ENCODE results near the gene SIPA1L3. TPM values are rescaled to one million over a fixed set of nuclear protein-coding genes. Genes with fewer than 3 reads are reported as not detected.

The SIPA1L3 gene
- total and polyA plus RNA-seq, 9 of the 15 experiments (the other 6 are each of a cell fraction or from before 2014, with no cell fraction given), result 0.01 to 6.1 (median 2.5) TPM

- no peak for TF ChIP-seq CREBBP (IDR thresholded peaks at IDR 0.05; ENCODE audit: low read depth, low read length)
These were observed 177.2 kb downstream of the SIPA1L3 start (continued) for GRCh38 chr19:38084196-38084595.

GRCh38 chr19:38089440-38089839, 182.4 kb downstream of the SIPA1L3 start:
- H3K4me3 ChIP-seq, result no peak overlapping the region
- POLR2A ChIA-PET, result interaction anchor here (0.7 to 1.2 kb wide), 2 partner anchors 10 to 14 kb away, joined by 3 to 5 read pairs; no protein-coding TSS in a partner anchor
- H3K79me2 ChIP-seq (ENCODE audit: control insufficient read depth, insufficient read depth, low read length), result no peaks in the 10 kb centered on the region
- no peaks in the 10 kb centered on the region for H3K9me3 ChIP-seq (replicated peaks; ENCODE audit: control insufficient read depth, insufficient read depth, low read depth, low read length)
- CTCF ChIA-PET (ENCODE audit: low intra/inter-chr PET ratio), result no interaction called here
- no peaks in the 10 kb centered on the region for H4K20me1 ChIP-seq (replicated peaks; ENCODE audit: control insufficient read depth, insufficient read depth, low read length)
- no peak overlapping the region for H2AFZ ChIP-seq (ENCODE audit: low read depth, low read length)
- H3K9ac ChIP-seq (ENCODE audit: insufficient read depth in 1 of 2, low read depth in 2 of 2, low read length in 2 of 2), result no peak overlapping the region
- no peak overlapping the region for H3K4me2 ChIP-seq (ENCODE audit: insufficient read depth, low read length)
- WGBS (ENCODE audit: insufficient coverage, low coverage, missing lambda C conversion rate), result 89% methylated on average over 1 of the region's 1 CpG
- in situ Hi-C loops (cut with MboI), result no loop called here
- H3K27me3 ChIP-seq (ENCODE audit: control insufficient read depth in 2 of 2, insufficient read depth in 2 of 2, low read length in 2 of 2), result no peaks in the 10 kb centered on the region
- peaks cover 0 to 6% of the 10 kb centered on the region in 2 experiments; a peak in 2 of 5 replicates for H3K4me1 ChIP-seq (replicated peaks in 1 of 2; ENCODE audit: control insufficient read depth in 2 of 2, insufficient read depth in 2 of 2, low read length in 2 of 2)
- FAIRE-seq (no peak), DNase-seq (ENCODE audit: extremely low read depth in 1 of 4, low spot score in 3 of 4) (no peak), ATAC-seq (no peak)
- H3K36me3 ChIP-seq (ENCODE audit: control insufficient read depth, insufficient read depth, low read length), result no peaks in the 10 kb centered on the region
- H3K27ac ChIP-seq (ENCODE audit: extremely low read depth, low read depth, low read length), result no peak overlapping the region
- H3K9me1 ChIP-seq (ENCODE audit: control insufficient read depth, insufficient read depth, low read length), result no peaks in the 10 kb centered on the region
- intact Hi-C loops (cut with micrococcal nuclease), result no loop called here
- no TSS peak for BruUV-seq (replicated peaks)
- TF ChIP-seq KLF16 (IDR thresholded peaks at IDR 0.05) (no peak), ZNF655 (CRISPR knock-in tag; IDR thresholded peaks at IDR 0.05) (no peak), IRF9 (tag; IDR thresholded peaks at IDR 0.05) (no peak), ZNF184 (CRISPR knock-in tag; IDR thresholded peaks at IDR 0.05) (no peak), NFIC (IDR thresholded peaks at IDR 0.05) (no peak), TEAD1 (CRISPR knock-in tag; IDR thresholded peaks at IDR 0.05) (no peak), TRIM24 (IDR thresholded peaks at IDR 0.05) (no peak), HMGN3 (IDR thresholded peaks at IDR 0.05; ENCODE audit: borderline replicate concordance, extremely low read depth, insufficient read length, low read depth, low read length) (no peak), MLX (CRISPR knock-in tag; conservative IDR thresholded peaks at IDR 0.05) (no peak), RERE (CRISPR knock-in tag; IDR thresholded peaks at IDR 0.05; ENCODE audit: borderline replicate concordance) (no peak), POLR2G (IDR thresholded peaks at IDR 0.05; ENCODE audit: low read depth, low read length) (no peak), ILK (tag; IDR thresholded peaks at IDR 0.05; ENCODE audit: borderline replicate concordance, low read depth) (no peak)

Data from K562 (cell line).